PFSK-1 (cell line): ENCODE results near the gene PRKACA.

Experiments used
- FOXP2 ChIP-seq: optimal IDR thresholded peaks from 2 replicates; pipeline ENCODE3; 2011; ENCODE audit warnings: borderline replicate concordance, control low read depth, inconsistent platforms; ENCODE audit not compliant: insufficient read depth; ENCODE audit errors: extremely low read length, extremely low read depth
- POLR2AphosphoS5 ChIP-seq: IDR thresholded peaks from 2 replicates; pipeline ENCODE4 v1.6.1; 2012; ENCODE audit warnings: low read depth, mild to moderate bottlenecking, control low read depth, low read length, moderate library complexity
- REST ChIP-seq, 2 experiments: IDR thresholded peaks; 2 replicates each; pipeline versions ENCODE4 v1.6.1 to v1.8.0; 2011 to 2012; ENCODE audit warnings: low read depth in 2 of 2, low read length in 2 of 2, control low read depth in 1 of 2, inconsistent platforms in 1 of 2, mild to moderate bottlenecking in 1 of 2, moderate library complexity in 1 of 2; ENCODE audit not compliant: insufficient read depth in 1 of 2
- SIN3A ChIP-seq: IDR thresholded peaks from 2 replicates; pipeline ENCODE4 v1.6.1; 2012; ENCODE audit warnings: mild to moderate bottlenecking, low read length, moderate library complexity, borderline replicate concordance; ENCODE audit not compliant: insufficient read depth

DNA sequence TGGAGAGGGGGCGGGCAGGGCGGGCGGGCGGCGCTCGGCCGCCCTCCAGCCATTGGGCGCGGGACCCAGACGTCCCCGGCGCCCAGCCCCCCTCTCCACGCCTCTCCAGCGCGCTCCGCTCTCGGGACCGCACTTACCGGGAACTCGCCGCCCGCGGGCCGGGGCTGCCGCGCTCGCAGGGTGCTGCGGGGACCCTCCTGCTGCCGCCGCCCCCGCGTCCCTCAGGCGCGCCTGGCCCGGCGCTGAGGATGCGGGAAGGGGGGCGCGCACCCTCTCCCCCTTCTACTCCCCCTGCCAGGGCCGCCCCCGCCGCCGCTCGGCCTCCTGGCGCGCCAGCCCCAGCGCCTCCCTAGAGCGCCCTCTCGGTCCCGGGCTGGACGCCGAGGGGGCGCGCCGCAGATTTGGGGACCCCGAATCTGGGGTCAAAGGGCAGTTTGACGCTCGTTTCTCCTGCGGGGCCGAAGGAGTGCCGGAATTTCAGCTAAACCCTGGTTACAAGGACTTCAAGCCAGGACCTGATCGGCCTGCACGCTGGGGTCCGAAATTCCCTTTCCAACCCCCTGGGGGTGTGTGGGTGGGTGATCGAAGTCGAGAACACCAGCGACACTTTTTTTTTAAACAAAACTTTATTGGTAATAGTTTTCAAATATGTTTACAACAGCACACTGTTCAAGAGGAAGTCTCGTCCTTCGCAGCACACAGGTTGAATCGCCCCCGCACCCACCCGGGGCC, 26.3 kb downstream of the PRKACA start:
- TF ChIP-seq POLR2AphosphoS5 = no peak; the same call in 1 of the 2 replicates
- TF ChIP-seq FOXP2 = no peak
- TF ChIP-seq SIN3A = peak; percentile 24; the same call in 1 of the 2 replicates
- TF ChIP-seq REST (IDR thresholded peaks at IDR 0.05; ENCODE audit: insufficient read depth in 1 of 2, low read depth in 2 of 2, low read length in 2 of 2) = no peak
